CD4-positive, alpha-beta memory T cell (primary cell): ENCODE measurements around the gene FDCSP. TPM values are rescaled to one million over a fixed set of nuclear protein-coding genes. Genes with fewer than 3 reads are reported as not detected.
"Not testable (repeated sequence)": the region's sequence is repeated elsewhere in the genome, so short reads cannot be mapped to it uniquely, and the experiment has no call there.

Source experiments
- CTCF ChIA-PET: fragments of 350-600 bp; sonication (Branson Sonifier 250); formaldehyde crosslinking; loops from one replicate; lab custom pipeline; 2021; ENCODE audit warnings: inconsistent platforms; ENCODE audit not compliant: partially characterized antibody; lab: Charles Lee
- POLR2A ChIA-PET: fragments of 350-600 bp; sonication (Branson Sonifier 250); formaldehyde crosslinking; loops from one replicate; lab custom pipeline; 2021; ENCODE audit not compliant: partially characterized antibody; lab: Charles Lee
- DNase-seq, 5 donors: peaks; one replicate each; pipeline versions ENCODE4 v3.0.0 to v3.0.0-alpha.2; 2020 to 2022; ENCODE audit warnings: mixed read lengths in 1 of 5
- H3K27ac ChIP-seq: one replicate; pipeline ENCODE4 v1.7.0; 2013; ENCODE audit warnings: low read depth, low read length
- H3K27me3 ChIP-seq: 2 replicates; pipeline ENCODE4 v1.7.0; 2013; ENCODE audit warnings: mild to moderate bottlenecking, low read length, moderate library complexity; ENCODE audit not compliant: insufficient read depth
- H3K36me3 ChIP-seq: 2 replicates; pipeline ENCODE4 v1.7.0; 2013; ENCODE audit warnings: mild to moderate bottlenecking, low read length, moderate library complexity; ENCODE audit not compliant: insufficient read depth
- H3K4me1 ChIP-seq: 2 replicates; pipeline ENCODE4 v1.7.0; 2013; ENCODE audit warnings: mild to moderate bottlenecking, low read length, moderate library complexity; ENCODE audit not compliant: insufficient read depth
- H3K4me3 ChIP-seq, 2 donors: one replicate each; pipeline ENCODE4 v1.7.0; 2013; ENCODE audit warnings: low read length in 2 of 2, mild to moderate bottlenecking in 1 of 2
- H3K9me3 ChIP-seq, 2 donors: one replicate each; pipeline ENCODE4 v1.7.0; 2013; ENCODE audit warnings: low read length in 2 of 2, control low read depth in 1 of 2; ENCODE audit not compliant: control insufficient read depth in 1 of 2
- H3K27ac Mint-ChIP-seq, 7 donors: one replicate each; pipeline ENCODE4 v1.8.0; 2020 to 2021; ENCODE audit warnings: mixed read lengths in 7 of 7, mild to moderate bottlenecking in 6 of 7, inconsistent platforms in 3 of 7, moderate library complexity in 3 of 7
- H3K27me3 Mint-ChIP-seq, 2 donors: one replicate each; pipeline ENCODE4 v1.8.0; 2020 to 2021; ENCODE audit warnings: mixed read lengths in 2 of 2
- H3K36me3 Mint-ChIP-seq, 2 donors: one replicate each; pipeline ENCODE4 v1.8.0; 2020 to 2021; ENCODE audit warnings: mixed read lengths in 2 of 2, inconsistent platforms in 1 of 2, mild to moderate bottlenecking in 1 of 2
- H3K4me1 Mint-ChIP-seq, 4 donors: one replicate each; pipeline ENCODE4 v1.8.0; 2020 to 2021; ENCODE audit warnings: mixed read lengths in 4 of 4, mild to moderate bottlenecking in 1 of 4
- H3K4me3 Mint-ChIP-seq, 8 donors: one replicate each; pipeline ENCODE4 v1.8.0; 2020 to 2021; ENCODE audit warnings: mixed read lengths in 8 of 8, mild to moderate bottlenecking in 7 of 8, moderate library complexity in 6 of 8, inconsistent platforms in 3 of 8
- H3K9me3 Mint-ChIP-seq, 8 donors: one replicate each; pipeline ENCODE4 v1.8.0; 2020 to 2021; ENCODE audit warnings: mixed read lengths in 8 of 8, mild to moderate bottlenecking in 5 of 8, inconsistent platforms in 3 of 8, moderate library complexity in 1 of 8
- intact Hi-C: fragments of 100-400 bp; cut with micrococcal nuclease; formaldehyde crosslinking; loops from one replicate; pipeline ENCODE4 v1.15.1; 2023
- polyA plus RNA-seq, 2 donors: library from polyadenylated mRNA; unstranded; fragments of 300-500 nt; fragmentation: Illumina TruSeq; gene quantifications; one replicate each; pipeline ENCODE4 v1.2.3, GENCODE V29; 2021
- total RNA-seq, 2 experiments: library from RNA; stranded (reverse); gene quantifications; one replicate each; pipeline ENCODE4 v1.2.3, GENCODE V29; 2021

The FDCSP gene
- total and polyA plus RNA-seq, 4 experiments from 2014 or later, result not detected

GRCh38 chr4:70239131-70239883 lies 13.4 kb downstream of the FDCSP start:
- Mint-ChIP-seq H3K4me3 (no peak overlapping the region), H3K36me3 (no peaks in the 10 kb centered on the region), H3K27ac (no peak overlapping the region), H3K27me3 (no peaks in the 10 kb centered on the region), H3K4me1 (no peaks in the 10 kb centered on the region), H3K9me3 (peaks cover 0 to 2% (median 0%) of the 10 kb centered on the region in 8 donors)
- H3K36me3 ChIP-seq, result no peaks in the 10 kb centered on the region
- no peaks in the 10 kb centered on the region for H3K9me3 ChIP-seq
- H3K4me3 ChIP-seq, result no peak overlapping the region
- H3K27ac ChIP-seq, result no peak overlapping the region
- POLR2A ChIA-PET, result no interaction called here
- CTCF ChIA-PET, result no interaction called here
- intact Hi-C loops, result no loop called here
- H3K4me1 ChIP-seq, result no peaks in the 10 kb centered on the region
- H3K27me3 ChIP-seq, result peaks cover 3% of the 10 kb centered on the region
- DNase-seq, result no peak

DNA sequence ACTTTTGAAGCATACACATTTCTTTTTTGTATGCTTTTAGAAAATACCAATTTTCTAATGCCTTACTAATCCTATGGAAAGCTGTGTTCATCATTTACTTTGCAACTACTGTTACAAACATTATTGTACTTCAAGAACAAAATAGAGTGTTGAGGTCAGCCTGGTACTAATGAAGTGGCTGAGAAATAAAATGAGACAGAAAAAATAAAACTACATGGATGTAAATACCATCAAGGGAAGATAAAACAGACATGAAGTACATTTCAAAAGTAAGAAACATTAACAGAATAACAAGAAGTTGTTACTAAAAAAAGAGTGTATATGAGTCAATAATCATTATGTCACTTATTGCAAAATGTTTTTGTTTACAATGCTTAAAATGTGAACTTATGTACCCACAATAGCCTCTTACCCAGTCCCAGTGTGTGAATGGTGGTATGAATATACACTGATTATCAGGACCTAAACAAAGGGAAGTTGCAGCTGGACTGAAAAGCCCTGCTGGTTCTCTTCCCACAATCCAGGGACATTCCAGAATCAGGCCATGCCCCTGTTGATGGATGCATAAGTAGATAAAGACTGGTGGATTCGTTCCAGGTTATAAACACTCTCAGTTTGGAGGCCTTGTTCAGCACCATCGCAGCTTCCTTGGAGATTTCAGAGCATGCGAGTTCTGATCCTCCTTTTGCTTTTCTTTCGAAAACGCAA lies 14.1 kb downstream of the FDCSP start:
- intact Hi-C loops, result no loop called here
- Mint-ChIP-seq H3K4me1 (no peaks in the 10 kb centered on the region), H3K4me3 (no peak overlapping the region), H3K36me3 (no peaks in the 10 kb centered on the region), H3K9me3 (peaks cover 0 to 2% (median 0%) of the 10 kb centered on the region in 8 donors), H3K27ac (no peak overlapping the region), H3K27me3 (no peaks in the 10 kb centered on the region)
- DNase-seq, result no peak
- no peak overlapping the region for H3K4me3 ChIP-seq
- H3K9me3 ChIP-seq, result no peaks in the 10 kb centered on the region
- ChIA-PET CTCF (no interaction called here), POLR2A (no interaction called here)
- H3K36me3 ChIP-seq, result no peaks in the 10 kb centered on the region
- H3K4me1 ChIP-seq, result no peaks in the 10 kb centered on the region
- no peak overlapping the region for H3K27ac ChIP-seq
- H3K27me3 ChIP-seq, result peaks cover 3% of the 10 kb centered on the region

- H3K27ac Mint-ChIP-seq, H3K36me3 ChIP-seq, H3K4me3 Mint-ChIP-seq, H3K27me3 ChIP-seq, H3K27me3 Mint-ChIP-seq, H3K9me3 ChIP-seq, H3K9me3 Mint-ChIP-seq, H3K36me3 Mint-ChIP-seq, intact Hi-C loops, H3K4me1 ChIP-seq, DNase-seq, H3K4me1 Mint-ChIP-seq, POLR2A ChIA-PET, H3K27ac ChIP-seq, H3K4me3 ChIP-seq, CTCF ChIA-PET: not testable (repeated sequence)
Observed at GRCh38 chr4:70242297-70242696, 16.4 kb downstream of the FDCSP start, which contains the start of gene CSN3. Gene CSN3 (plus strand): TSS chr4:70242597. CDS start chr4:70244820, 2,223 bp downstream.

DNA sequence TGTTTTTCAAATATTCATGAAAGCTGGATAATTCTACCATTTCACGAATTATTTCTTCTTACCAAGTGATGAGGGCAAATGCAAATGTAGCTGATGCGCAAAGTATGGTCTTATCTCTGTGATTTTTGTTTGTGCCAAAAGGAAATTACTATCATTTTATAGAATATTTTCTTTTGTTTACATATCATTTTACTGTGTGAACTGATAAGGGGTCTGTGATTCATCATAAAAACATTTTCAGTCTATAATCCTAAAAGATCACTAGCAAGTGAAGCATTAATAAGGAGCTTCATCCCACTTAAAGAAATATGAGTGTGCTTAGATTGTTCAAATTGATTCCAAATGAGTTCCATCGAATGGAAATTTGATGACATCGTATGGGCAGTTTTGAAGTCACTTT lies 17.2 kb downstream of the FDCSP start:
- POLR2A ChIA-PET, result no interaction called here
- no peaks in the 10 kb centered on the region for H3K36me3 Mint-ChIP-seq
- intact Hi-C loops, result no loop called here
- no peaks in the 10 kb centered on the region for H3K27me3 Mint-ChIP-seq
- no peak overlapping the region for H3K27ac ChIP-seq
- no peak overlapping the region for H3K27ac Mint-ChIP-seq
- H3K4me3 Mint-ChIP-seq, result no peak overlapping the region
- H3K9me3 Mint-ChIP-seq, result peaks cover 0 to 2% (median 0%) of the 10 kb centered on the region in 8 donors
- H3K4me1 Mint-ChIP-seq, result no peaks in the 10 kb centered on the region
- CTCF ChIA-PET, result no interaction called here
- H3K4me1 ChIP-seq, result no peaks in the 10 kb centered on the region
- DNase-seq, result no peak
- no peaks in the 10 kb centered on the region for H3K36me3 ChIP-seq
- H3K27me3 ChIP-seq, result no peaks in the 10 kb centered on the region
- no peaks in the 10 kb centered on the region for H3K9me3 ChIP-seq
- H3K4me3 ChIP-seq, result no peak overlapping the region

- no peaks in the 10 kb centered on the region for H3K27me3 Mint-ChIP-seq
- H3K4me1 ChIP-seq, result no peaks in the 10 kb centered on the region
- H3K27ac ChIP-seq, result no peak overlapping the region
- H3K4me3 Mint-ChIP-seq, result no peak overlapping the region
- H3K36me3 ChIP-seq, result no peaks in the 10 kb centered on the region
- H3K9me3 Mint-ChIP-seq, result peaks cover 0 to 1% (median 0%) of the 10 kb centered on the region in 8 donors
- H3K9me3 ChIP-seq, result no peaks in the 10 kb centered on the region
- POLR2A ChIA-PET, result no interaction called here
- H3K4me3 ChIP-seq, result no peak overlapping the region
- intact Hi-C loops, result no loop called here
- no peaks in the 10 kb centered on the region for H3K4me1 Mint-ChIP-seq
- H3K36me3 Mint-ChIP-seq, result no peaks in the 10 kb centered on the region
- CTCF ChIA-PET, result no interaction called here
- no peak overlapping the region for H3K27ac Mint-ChIP-seq
- H3K27me3 ChIP-seq, result no peaks in the 10 kb centered on the region
- no peak for DNase-seq
Observed at GRCh38 chr4:70251250-70251944, 25.5 kb downstream of the FDCSP start.

DNA sequence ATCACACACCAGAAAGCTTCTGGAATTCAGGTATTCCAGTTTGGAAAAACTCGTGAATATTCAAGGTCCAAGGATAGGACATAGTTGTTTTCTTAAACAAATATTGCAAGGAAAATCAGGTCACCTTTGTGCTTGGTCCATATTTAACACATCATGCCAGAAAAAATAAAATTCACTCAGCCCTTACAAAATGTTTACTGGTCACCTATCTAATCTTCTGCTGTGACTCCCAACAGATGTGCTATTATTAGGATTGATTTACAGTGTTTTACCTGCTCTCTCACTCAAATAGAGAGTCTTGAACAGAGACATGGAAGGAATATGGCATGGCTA lies 26.0 kb downstream of the FDCSP start:
- H3K27ac Mint-ChIP-seq, result no peak overlapping the region
- no peak overlapping the region for H3K4me3 Mint-ChIP-seq
- no peak overlapping the region for H3K4me3 ChIP-seq
- no peak overlapping the region for H3K27ac ChIP-seq
- no peaks in the 10 kb centered on the region for H3K36me3 Mint-ChIP-seq
- no peaks in the 10 kb centered on the region for H3K27me3 ChIP-seq
- no peaks in the 10 kb centered on the region for H3K36me3 ChIP-seq
- H3K4me1 ChIP-seq, result no peaks in the 10 kb centered on the region
- H3K9me3 Mint-ChIP-seq, result peaks cover 0 to 1% (median 0%) of the 10 kb centered on the region in 8 donors
- CTCF ChIA-PET, result no interaction called here
- H3K4me1 Mint-ChIP-seq, result no peaks in the 10 kb centered on the region
- DNase-seq, result no peak
- intact Hi-C loops, result no loop called here
- no peaks in the 10 kb centered on the region for H3K9me3 ChIP-seq
- POLR2A ChIA-PET, result no interaction called here
- no peaks in the 10 kb centered on the region for H3K27me3 Mint-ChIP-seq

DNA sequence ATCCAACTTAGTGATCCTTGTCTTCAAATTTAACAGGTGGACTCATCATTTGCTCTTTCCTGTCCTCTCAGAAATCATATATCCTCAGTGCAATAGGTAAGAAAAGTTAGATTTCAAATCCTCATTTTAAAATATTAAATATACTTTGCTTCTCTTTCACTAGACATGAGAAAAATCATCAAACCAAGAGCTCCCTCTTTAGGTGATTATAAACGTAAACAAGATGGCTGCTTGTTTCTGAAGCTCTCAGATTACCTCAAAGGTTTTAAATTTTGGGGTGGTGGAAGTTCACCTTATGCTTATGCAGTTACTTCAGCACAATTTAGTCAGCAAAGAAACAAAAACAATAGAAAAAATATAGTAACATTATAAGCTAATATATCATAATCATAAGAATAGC lies 43.8 kb downstream of the FDCSP start:
- DNase-seq, result no peak
- Histone ChIP-seq H3K4me3 (no peak overlapping the region), H3K27ac (no peak overlapping the region), H3K9me3 (no peaks in the 10 kb centered on the region), H3K27me3 (no peaks in the 10 kb centered on the region), H3K4me1 (no peaks in the 10 kb centered on the region), H3K36me3 (no peaks in the 10 kb centered on the region)
- Mint-ChIP-seq H3K27me3 (no peaks in the 10 kb centered on the region), H3K27ac (no peak overlapping the region), H3K36me3 (no peaks in the 10 kb centered on the region), H3K4me1 (no peaks in the 10 kb centered on the region), H3K4me3 (no peak overlapping the region), H3K9me3 (peaks cover 0 to 7% (median under 1%) of the 10 kb centered on the region in 8 donors)
- CTCF ChIA-PET, result no interaction called here
- intact Hi-C loops, result no loop called here
- POLR2A ChIA-PET, result no interaction called here
